Muscle layer of duodenum (tissue), 2 donors: Measurements from ENCODE around the gene MMUT.
"Not testable (repeated sequence)": the region's sequence is repeated elsewhere in the genome, so short reads cannot be mapped to it uniquely, and the experiment has no call there.

Experiments
- H3K27ac ChIP-seq: one replicate; pipeline ENCODE4 v1.7.0; 2013; ENCODE audit warnings: mild to moderate bottlenecking, low read length
- H3K27me3 ChIP-seq: one replicate; pipeline ENCODE4 v1.7.0; 2013; ENCODE audit warnings: low read depth, mild to moderate bottlenecking, control low read depth, low read length
- H3K36me3 ChIP-seq, 2 donors: one replicate each; pipeline ENCODE4 v1.7.0; 2013; ENCODE audit warnings: low read length in 2 of 2, control low read depth in 1 of 2, mild to moderate bottlenecking in 1 of 2; ENCODE audit not compliant: insufficient read depth in 2 of 2, control insufficient read depth in 1 of 2
- H3K4me1 ChIP-seq, 2 donors: one replicate each; pipeline ENCODE4 v1.7.0; 2013; ENCODE audit warnings: low read length in 2 of 2, mild to moderate bottlenecking in 2 of 2, control low read depth in 1 of 2, moderate library complexity in 1 of 2; ENCODE audit not compliant: insufficient read depth in 2 of 2, control insufficient read depth in 1 of 2
- H3K4me3 ChIP-seq, 2 donors: one replicate each; pipeline ENCODE4 v1.7.0; 2013; ENCODE audit warnings: low read length in 2 of 2, low read depth in 1 of 2, mild to moderate bottlenecking in 1 of 2
- H3K9me3 ChIP-seq, 2 donors: one replicate each; pipeline ENCODE4 v1.7.0; 2013; ENCODE audit warnings: low read length in 2 of 2, control low read depth in 1 of 2, mild to moderate bottlenecking in 1 of 2; ENCODE audit not compliant: control insufficient read depth in 1 of 2
- donor health status: healthy.

MMUT gene

GRCh38 chr6:49416195-49416594 is 46.9 kb downstream of the MMUT start:
- Histone ChIP-seq H3K4me1 (no peaks in the 10 kb centered on the region), H3K9me3 (no peaks in the 10 kb centered on the region), H3K36me3 (no peaks in the 10 kb centered on the region), H3K27me3 (no peaks in the 10 kb centered on the region), H3K27ac (no peak overlapping the region), H3K4me3 (no peak overlapping the region)

GRCh38 chr6:49415358-49415757 is 47.7 kb downstream of the MMUT start:
- Histone ChIP-seq H3K4me1 (no peaks in the 10 kb centered on the region), H3K36me3 (no peaks in the 10 kb centered on the region), H3K4me3 (no peak overlapping the region), H3K27ac (no peak overlapping the region), H3K9me3 (no peaks in the 10 kb centered on the region), H3K27me3 (no peaks in the 10 kb centered on the region)

- Histone ChIP-seq H3K4me3 (no peak overlapping the region), H3K27ac (no peak overlapping the region), H3K9me3 (no peaks in the 10 kb centered on the region), H3K36me3 (no peaks in the 10 kb centered on the region), H3K4me1 (no peaks in the 10 kb centered on the region), H3K27me3 (no peaks in the 10 kb centered on the region)
Measured at GRCh38 chr6:49410564-49410963, 52.5 kb downstream of the MMUT start.

GRCh38 chr6:49409951-49410542 is 53.0 kb downstream of the MMUT start:
- Histone ChIP-seq H3K4me1 (no peaks in the 10 kb centered on the region), H3K4me3 (no peak overlapping the region), H3K36me3 (no peaks in the 10 kb centered on the region), H3K9me3 (no peaks in the 10 kb centered on the region), H3K27me3 (no peaks in the 10 kb centered on the region), H3K27ac (no peak overlapping the region)

- Histone ChIP-seq H3K27ac (no peak overlapping the region), H3K4me1 (no peaks in the 10 kb centered on the region), H3K4me3 (no peak overlapping the region), H3K36me3 (no peaks in the 10 kb centered on the region), H3K9me3 (no peaks in the 10 kb centered on the region), H3K27me3 (no peaks in the 10 kb centered on the region)
Measured at GRCh38 chr6:49406250-49406970, 56.6 kb downstream of the MMUT start.

GRCh38 chr6:49401063-49401462 is 62.0 kb downstream of the MMUT start:
- no peak overlapping the region for H3K27ac ChIP-seq
- no peaks in the 10 kb centered on the region for H3K9me3 ChIP-seq
- no peaks in the 10 kb centered on the region for H3K27me3 ChIP-seq
- H3K4me3 ChIP-seq, result no peak overlapping the region
- H3K36me3 ChIP-seq, result no peaks in the 10 kb centered on the region
- H3K4me1 ChIP-seq, result no peaks in the 10 kb centered on the region

GRCh38 chr6:49386667-49387508 is 76.2 kb downstream of the MMUT start:
- not testable (repeated sequence) for H3K27ac ChIP-seq

GRCh38 chr6:49384904-49385303 is 78.1 kb downstream of the MMUT start:
- Histone ChIP-seq H3K27me3 (no peaks in the 10 kb centered on the region), H3K36me3 (no peaks in the 10 kb centered on the region), H3K4me3 (no peak overlapping the region), H3K27ac (no peak overlapping the region), H3K9me3 (no peaks in the 10 kb centered on the region), H3K4me1 (no peaks in the 10 kb centered on the region)

More at GRCh38 chr6:49386667-49387508, 76.2 kb downstream of the MMUT start:
- H3K36me3 ChIP-seq, H3K27me3 ChIP-seq, H3K4me1 ChIP-seq, H3K4me3 ChIP-seq, H3K9me3 ChIP-seq: not testable (repeated sequence)
